SK-N-SH (cell line): ENCODE results near the gene SPIRE1. TPM values are rescaled to one million over a fixed set of nuclear protein-coding genes. Genes with fewer than 3 reads are reported as not detected.

Source experiments
- CTCF ChIA-PET: fragments of 300-600, 350-600 bp; formaldehyde crosslinking; extraction: SDS; loops from one replicate; lab custom pipeline; 2021; lab: Yijun Ruan, JAX
- POLR2A ChIA-PET: fragments of 350-600 bp; sonication (Branson Sonifier 250); formaldehyde crosslinking; extraction: SDS; loops from one replicate; lab custom pipeline; 2020; ENCODE audit warnings: antibody characterized with exemption, inconsistent platforms; lab: Yijun Ruan, JAX
- DNase-seq: peaks from one replicate; pipeline ENCODE4 v3.0.0; 2012
- H2AFZ ChIP-seq: fragments of 200-600 bp; sonication (generic); 2 replicates; pipeline ENCODE4 v1.8.1; 2016; ENCODE audit warnings: antibody characterized with exemption, mild to moderate bottlenecking, low read depth
- H3F3A ChIP-seq: fragments of 200-600 bp; sonication (generic); replicated peaks from 2 replicates; pipeline ENCODE3; 2016; ENCODE audit warnings: antibody characterized with exemption, mild to moderate bottlenecking; ENCODE audit not compliant: insufficient read depth
- H3K27ac ChIP-seq, 2 experiments: fragments of 200-500 bp in 1 of 2; fragments of 200-600 bp in 1 of 2; sonication (Bioruptor generic) in 1 of 2; sonication (generic), shearing (Covaris generic) in 1 of 2; 2 replicates each; pipeline versions ENCODE4 v1.5.1 to v1.6.1; 2014 to 2016; ENCODE audit warnings: low read depth in 2 of 2, inconsistent platforms in 1 of 2, low read length in 1 of 2, mild to moderate bottlenecking in 1 of 2, mixed read lengths in 1 of 2
- H3K27me3 ChIP-seq: fragments of 200-600 bp; sonication (generic), shearing (Covaris generic); 2 replicates; pipeline ENCODE4 v1.6.1; 2016; ENCODE audit warnings: mixed run types; ENCODE audit not compliant: insufficient read depth
- H3K36me3 ChIP-seq, 2 experiments: fragments of 200-500 bp in 1 of 2; fragments of 200-600 bp in 1 of 2; sonication (Bioruptor generic) in 1 of 2; sonication (generic) in 1 of 2; replicated peaks in 1 of 2; 2 replicates each; pipeline versions ENCODE3 to v1.5.1; 2014 to 2016; ENCODE audit warnings: low read length in 1 of 2, mild to moderate bottlenecking in 1 of 2; ENCODE audit not compliant: insufficient read depth in 2 of 2, control insufficient read depth in 1 of 2
- H3K4me1 ChIP-seq, 2 experiments: fragments of 200-500 bp in 1 of 2; fragments of 200-600 bp in 1 of 2; sonication (Bioruptor generic) in 1 of 2; sonication (generic), shearing (Covaris generic) in 1 of 2; 2 replicates each; pipeline versions ENCODE4 v1.5.1 to v1.6.1; 2014 to 2016; ENCODE audit warnings: low read depth in 1 of 2, low read length in 1 of 2, mixed run types in 1 of 2; ENCODE audit not compliant: insufficient read depth in 2 of 2, control insufficient read depth in 1 of 2
- H3K4me2 ChIP-seq: fragments of 200-600 bp; sonication (generic), shearing (Covaris generic); 2 replicates; pipeline ENCODE4 v1.6.1; 2017; ENCODE audit warnings: mixed run types
- H3K4me3 ChIP-seq, 2 experiments: fragments of 200-500 bp in 1 of 2; fragments of 200-600 bp in 1 of 2; sonication (Bioruptor generic) in 1 of 2; sonication (generic), shearing (Covaris generic) in 1 of 2; 2 replicates each; pipeline versions ENCODE4 v1.5.1 to v1.8.1; 2014 to 2016; ENCODE audit warnings: low read depth in 2 of 2, inconsistent platforms in 1 of 2, low read length in 1 of 2, mild to moderate bottlenecking in 1 of 2, mixed read lengths in 1 of 2, moderate library complexity in 1 of 2
- H3K79me2 ChIP-seq: fragments of 200-600 bp; sonication (generic); 2 replicates; pipeline ENCODE4 v1.8.1; 2017; ENCODE audit warnings: mild to moderate bottlenecking; ENCODE audit not compliant: insufficient read depth
- H3K9ac ChIP-seq: fragments of 200-600 bp; sonication (generic); 2 replicates; pipeline ENCODE4 v1.6.1; 2017; ENCODE audit warnings: mixed run types
- H3K9me2 ChIP-seq: fragments of 200-600 bp; sonication (generic); 2 replicates; pipeline ENCODE4 v1.6.1; 2017; ENCODE audit warnings: mixed run types
- H3K9me3 ChIP-seq: fragments of 200-600 bp; sonication (generic); 2 replicates; pipeline ENCODE4 v1.6.1; 2017; ENCODE audit warnings: mixed run types, mild to moderate bottlenecking, moderate library complexity
- H4K20me1 ChIP-seq: fragments of 200-600 bp; sonication (generic); 2 replicates; pipeline ENCODE4 v1.6.1; 2017; ENCODE audit warnings: mild to moderate bottlenecking, mixed run types; ENCODE audit not compliant: insufficient read depth
- CHD2 ChIP-seq: fragments of 150-350 bp; IDR thresholded peaks from 2 replicates; pipeline ENCODE4 v1.6.1; 2018; ENCODE audit warnings: low read length; ENCODE audit not compliant: partially characterized antibody
- ELF1 ChIP-seq: IDR thresholded peaks from 2 replicates; pipeline ENCODE4 v1.4.0; 2012
- EP300 ChIP-seq, 2 experiments: IDR thresholded peaks; 2 replicates each; pipeline versions ENCODE4 v1.4.0 to v1.6.1; 2012; ENCODE audit warnings: borderline replicate concordance in 1 of 2, low read depth in 1 of 2, low read length in 1 of 2
- FOXJ3 ChIP-seq: sonication (generic); formaldehyde crosslinking; IDR thresholded peaks from 2 replicates; pipeline ENCODE4 v1.5.1; 2020; ENCODE audit warnings: mild to moderate bottlenecking, missing genetic modification reagents
- FOXM1 ChIP-seq: IDR thresholded peaks from 2 replicates; pipeline ENCODE4 v1.4.0; 2012; ENCODE audit warnings: low read depth, mild to moderate bottlenecking
- GABPA ChIP-seq: IDR thresholded peaks from 2 replicates; pipeline ENCODE4 v1.4.0; 2012; ENCODE audit warnings: low read depth, mild to moderate bottlenecking
- GATA2 ChIP-seq: sonication (generic); formaldehyde crosslinking; IDR thresholded peaks from 2 replicates; pipeline ENCODE4 v1.5.0; 2020; ENCODE audit warnings: mild to moderate bottlenecking, missing genetic modification reagents
- MXI1 ChIP-seq: IDR thresholded peaks from 2 replicates; pipeline ENCODE4 v1.6.1; 2012; ENCODE audit warnings: mild to moderate bottlenecking, low read depth, low read length, improper control_type of control experiment
- NFIC ChIP-seq: IDR thresholded peaks from 2 replicates; pipeline ENCODE4 v1.4.0; 2012; ENCODE audit warnings: borderline replicate concordance
- NRF1 ChIP-seq: IDR thresholded peaks from 2 replicates; pipeline ENCODE4 v1.6.1; 2012; ENCODE audit warnings: low read depth, mild to moderate bottlenecking, low read length
- POLR2AphosphoS5 ChIP-seq: IDR thresholded peaks from 2 replicates; pipeline ENCODE4 v1.6.1; 2012; ENCODE audit warnings: low read depth, low read length
- RCOR1 ChIP-seq: fragments of 150-350 bp; IDR thresholded peaks from 2 replicates; pipeline ENCODE4 v1.6.1; 2017; ENCODE audit warnings: antibody characterized with exemption, low read length
- RXRA ChIP-seq: IDR thresholded peaks from 2 replicates; pipeline ENCODE4 v1.4.0; 2012; ENCODE audit warnings: low read depth, mild to moderate bottlenecking, borderline replicate concordance
- SMC3 ChIP-seq: IDR thresholded peaks from 2 replicates; pipeline ENCODE4 v1.6.1; 2012; ENCODE audit warnings: low read depth, low read length, improper control_type of control experiment
- TAF1 ChIP-seq: IDR thresholded peaks from 2 replicates; pipeline ENCODE4 v1.6.1; 2012; ENCODE audit warnings: low read depth, mild to moderate bottlenecking, low read length, moderate library complexity, borderline replicate concordance
- TCF12 ChIP-seq: IDR thresholded peaks from 2 replicates; pipeline ENCODE4 v1.4.0; 2012
- TEAD4 ChIP-seq: IDR thresholded peaks from 2 replicates; pipeline ENCODE4 v1.4.0; 2012; ENCODE audit warnings: mild to moderate bottlenecking, borderline replicate concordance; ENCODE audit not compliant: insufficient read depth
- YY1 ChIP-seq: IDR thresholded peaks from 2 replicates; pipeline ENCODE4 v1.4.0; 2012; ENCODE audit warnings: low read depth, mild to moderate bottlenecking
- WGBS: methylation state at CpG from one replicate; pipeline ENCODE4 v1.1.6; 2017; ENCODE audit warnings: low lambda C conversion rate; 5-methylcytosine and 5-hydroxymethylcytosine counted together
- polyA plus RNA-seq, 3 experiments: library from polyadenylated mRNA; depleted of rRNA; stranded (reverse); fragments of >200 nt; gene quantifications; 2 replicates each; pipeline ENCODE4 v1.2.3, GENCODE V29; 2012
- TF ChIP-seq, protein P1 (sequence below): IDR thresholded peaks from 2 replicates; pipeline ENCODE4 v1.4.0; 2012; ENCODE audit warnings: low read depth, borderline replicate concordance

SPIRE1 gene
- polyA plus RNA-seq, 1 of the 3 experiments (the other 2 are of a cell fraction): 6.7 TPM

DNA sequence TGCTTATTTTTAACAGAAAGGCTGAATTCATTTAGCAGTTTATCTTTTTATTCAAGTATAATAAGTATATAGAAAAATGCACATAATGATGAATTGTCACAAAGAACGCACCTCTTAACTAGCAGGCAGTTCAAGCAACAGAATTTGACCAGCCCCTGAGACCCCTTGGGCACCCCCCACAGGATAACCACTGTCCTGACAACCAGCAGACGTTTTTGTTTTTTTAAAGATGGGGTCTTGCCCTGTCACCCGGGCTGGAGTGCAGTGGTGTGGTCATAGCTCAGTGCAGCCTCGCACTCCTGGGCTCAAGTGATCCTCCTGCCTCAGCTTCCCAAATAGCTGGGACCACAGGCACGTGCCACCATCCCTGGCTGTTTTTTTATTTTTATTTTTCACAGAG lies 236.2 kb downstream of the SPIRE1 start:
- Histone ChIP-seq H3K9me2 (no peaks in the 10 kb centered on the region), H3K36me3 (peaks cover 4 to 13% of the 10 kb centered on the region in 2 experiments), H3K9me3 (no peaks in the 10 kb centered on the region), H3K27ac (no peak overlapping the region; a peak in 1 of 4 replicates), H3K79me2 (peaks cover 4% of the 10 kb centered on the region; the same call in 1 of the 2 replicates), H3K4me3 (no peak overlapping the region), H3F3A (peaks cover 9% of the 10 kb centered on the region), H3K4me2 (no peak overlapping the region)
- DNase-seq: no peak
- 93% methylated on average over 5 of the region's 5 CpGs for WGBS
- CTCF ChIA-PET: interaction anchor here (0.6 to 2.4 kb wide), 4 partner anchors 15 to 61 kb away, joined by 3 to 12 read pairs (median 7); no protein-coding TSS in a partner anchor
- POLR2A ChIA-PET: interaction anchor here (0.8 kb wide), 1 partner anchor 58 kb away, joined by 3 read pairs; no protein-coding TSS in a partner anchor
- TF ChIP-seq YY1 (no peak), RCOR1 (no peak), NRF1 (no peak), ELF1 (no peak), FOXJ3 (no peak), NFIC (no peak), TAF1 (no peak), MXI1 (no peak), SMC3 (no peak), RXRA (no peak), GABPA (no peak), POLR2AphosphoS5 (no peak), FOXM1 (no peak), TCF12 (no peak), CHD2 (no peak), GATA2 (CRISPR knock-in tag) (no peak), EP300 (IDR thresholded peaks at IDR 0.05; ENCODE audit: borderline replicate concordance in 1 of 2, low read depth in 1 of 2, low read length in 1 of 2) (no peak), TEAD4 (no peak)
- TF ChIP-seq, protein P1, sequence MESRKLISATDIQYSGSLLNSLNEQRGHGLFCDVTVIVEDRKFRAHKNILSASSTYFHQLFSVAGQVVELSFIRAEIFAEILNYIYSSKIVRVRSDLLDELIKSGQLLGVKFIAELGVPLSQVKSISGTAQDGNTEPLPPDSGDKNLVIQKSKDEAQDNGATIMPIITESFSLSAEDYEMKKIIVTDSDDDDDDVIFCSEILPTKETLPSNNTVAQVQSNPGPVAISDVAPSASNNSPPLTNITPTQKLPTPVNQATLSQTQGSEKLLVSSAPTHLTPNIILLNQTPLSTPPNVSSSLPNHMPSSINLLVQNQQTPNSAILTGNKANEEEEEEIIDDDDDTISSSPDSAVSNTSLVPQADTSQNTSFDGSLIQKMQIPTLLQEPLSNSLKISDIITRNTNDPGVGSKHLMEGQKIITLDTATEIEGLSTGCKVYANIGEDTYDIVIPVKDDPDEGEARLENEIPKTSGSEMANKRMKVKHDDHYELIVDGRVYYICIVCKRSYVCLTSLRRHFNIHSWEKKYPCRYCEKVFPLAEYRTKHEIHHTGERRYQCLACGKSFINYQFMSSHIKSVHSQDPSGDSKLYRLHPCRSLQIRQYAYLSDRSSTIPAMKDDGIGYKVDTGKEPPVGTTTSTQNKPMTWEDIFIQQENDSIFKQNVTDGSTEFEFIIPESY: no peak
- TF ChIP-seq, all 33 proteins: peak for 0
- H3K27me3 ChIP-seq: no peaks in the 10 kb centered on the region
- no peaks in the 10 kb centered on the region for H4K20me1 ChIP-seq
- peaks cover 0 to 7% of the 10 kb centered on the region in 2 experiments; a peak in 1 of 4 replicates for H3K4me1 ChIP-seq
- no peak overlapping the region for H2AFZ ChIP-seq
- no peak overlapping the region for H3K9ac ChIP-seq
